NOMO-1 treated with DMSO at 0.1 percent for 48 hours (cell line): Measurements from ENCODE around the gene ZNF610.

ENCODE experiments used
- DNase-seq: peaks from one replicate; lab custom pipeline; 2025; ENCODE audit not compliant: unreplicated experiment; lab: John Stamatoyannopoulos, UW

ZNF610 gene

GRCh38 chr19:52397310-52398080 lies 61.5 kb downstream of the ZNF610 start, which contains the start of gene ZNF528:
Gene ZNF528 (plus strand): TSS chr19:52397849. CDS start chr19:52402014, 4,165 bp downstream.
- peak; percentile 15 for DNase-seq

- DNase-seq = no peak
These were observed 62.0 kb downstream of the ZNF610 start for GRCh38 chr19:52398081-52398441.

GRCh38 chr19:52410276-52410675 lies 74.2 kb downstream of the ZNF610 start:
- DNase-seq = no peak

GRCh38 chr19:52415711-52416110 lies 79.7 kb downstream of the ZNF610 start:
- DNase-seq = no peak
